Kidney epithelial cell (primary cell): ENCODE data around the gene HOXD10. TPM values are rescaled to one million over a fixed set of nuclear protein-coding genes. Genes with fewer than 3 reads are reported as not detected.

Source experiments
- DNase-seq: peaks from one replicate; pipeline ENCODE4 v3.0.0-alpha.2; 2010; ENCODE audit warnings: low read depth
- H3K27me3 ChIP-seq: 2 replicates; pipeline ENCODE4 v1.6.0; 2011; ENCODE audit warnings: low read length; ENCODE audit not compliant: control insufficient read depth, insufficient read depth
- H3K36me3 ChIP-seq: 2 replicates; pipeline ENCODE4 v1.5.1; 2011; ENCODE audit warnings: low read length; ENCODE audit not compliant: control insufficient read depth, insufficient read depth
- H3K4me3 ChIP-seq: 2 replicates; pipeline ENCODE4 v1.5.1; 2011; ENCODE audit warnings: low read depth, mild to moderate bottlenecking, control low read depth, low read length
- total RNA-seq: library from RNA; depleted of rRNA; stranded (reverse); fragments of >200 nt; gene quantifications from 2 replicates; pipeline ENCODE4 v1.2.3, GENCODE V29; 2015
- TF ChIP-seq, protein P1 (sequence below): IDR thresholded peaks from 2 replicates; pipeline ENCODE4 v1.5.1; 2011; ENCODE audit warnings: mild to moderate bottlenecking, moderate library complexity, low read length, control low read depth, inconsistent platforms; ENCODE audit not compliant: insufficient read depth, poor library complexity, severe bottlenecking

The HOXD10 gene
- total RNA-seq, 1 donor from 2014 or later: 5.6 TPM

DNA sequence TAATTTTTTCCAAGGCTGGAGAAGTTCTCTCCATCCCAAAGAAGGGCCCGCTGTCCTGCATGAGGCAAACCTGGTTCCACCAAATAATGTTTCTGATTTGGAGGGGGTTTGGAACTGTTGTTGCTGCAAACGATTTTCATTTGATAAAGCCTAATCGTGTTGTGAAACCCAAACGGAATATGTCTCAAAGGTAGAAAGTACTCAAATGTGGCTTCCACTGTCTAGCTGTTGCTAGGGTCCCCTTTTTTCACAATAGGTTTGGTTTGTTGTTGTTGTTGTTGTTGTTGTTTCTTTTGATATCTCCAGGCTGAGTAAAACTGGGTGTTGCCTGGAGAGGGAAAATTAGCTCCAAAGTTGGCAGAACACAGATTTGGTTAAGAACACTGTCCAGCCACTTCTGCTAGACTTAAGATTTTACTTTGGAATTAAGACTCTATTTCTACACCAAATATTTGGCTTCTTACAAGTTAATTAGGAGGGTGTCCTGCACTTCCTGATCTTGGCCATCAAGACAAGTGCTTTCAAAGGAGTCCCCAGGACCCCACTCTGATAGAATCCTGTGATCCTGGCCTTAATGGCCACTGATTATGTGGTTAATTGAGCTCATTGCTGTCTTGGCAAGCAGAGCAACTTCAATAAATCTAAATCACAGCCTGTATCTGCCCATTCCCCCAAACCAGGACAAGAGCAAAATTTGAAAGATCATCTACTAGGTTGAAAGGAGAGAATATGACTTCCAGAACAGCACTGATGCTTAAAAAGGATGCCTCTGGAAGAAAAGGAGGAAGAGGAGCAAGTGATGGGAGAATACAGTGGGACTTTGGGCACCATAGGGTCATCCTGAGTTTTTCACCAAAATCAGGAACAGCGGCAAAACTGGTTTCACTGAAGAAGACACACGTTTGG, 27.4 kb upstream of the HOXD10 start:
- peaks cover 97% of the 10 kb centered on the region for H3K27me3 ChIP-seq
- H3K4me3 ChIP-seq: no peak overlapping the region
- H3K36me3 ChIP-seq: no peaks in the 10 kb centered on the region
- TF ChIP-seq, protein P1, sequence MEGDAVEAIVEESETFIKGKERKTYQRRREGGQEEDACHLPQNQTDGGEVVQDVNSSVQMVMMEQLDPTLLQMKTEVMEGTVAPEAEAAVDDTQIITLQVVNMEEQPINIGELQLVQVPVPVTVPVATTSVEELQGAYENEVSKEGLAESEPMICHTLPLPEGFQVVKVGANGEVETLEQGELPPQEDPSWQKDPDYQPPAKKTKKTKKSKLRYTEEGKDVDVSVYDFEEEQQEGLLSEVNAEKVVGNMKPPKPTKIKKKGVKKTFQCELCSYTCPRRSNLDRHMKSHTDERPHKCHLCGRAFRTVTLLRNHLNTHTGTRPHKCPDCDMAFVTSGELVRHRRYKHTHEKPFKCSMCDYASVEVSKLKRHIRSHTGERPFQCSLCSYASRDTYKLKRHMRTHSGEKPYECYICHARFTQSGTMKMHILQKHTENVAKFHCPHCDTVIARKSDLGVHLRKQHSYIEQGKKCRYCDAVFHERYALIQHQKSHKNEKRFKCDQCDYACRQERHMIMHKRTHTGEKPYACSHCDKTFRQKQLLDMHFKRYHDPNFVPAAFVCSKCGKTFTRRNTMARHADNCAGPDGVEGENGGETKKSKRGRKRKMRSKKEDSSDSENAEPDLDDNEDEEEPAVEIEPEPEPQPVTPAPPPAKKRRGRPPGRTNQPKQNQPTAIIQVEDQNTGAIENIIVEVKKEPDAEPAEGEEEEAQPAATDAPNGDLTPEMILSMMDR: no peak
- DNase-seq: no peak

DNA sequence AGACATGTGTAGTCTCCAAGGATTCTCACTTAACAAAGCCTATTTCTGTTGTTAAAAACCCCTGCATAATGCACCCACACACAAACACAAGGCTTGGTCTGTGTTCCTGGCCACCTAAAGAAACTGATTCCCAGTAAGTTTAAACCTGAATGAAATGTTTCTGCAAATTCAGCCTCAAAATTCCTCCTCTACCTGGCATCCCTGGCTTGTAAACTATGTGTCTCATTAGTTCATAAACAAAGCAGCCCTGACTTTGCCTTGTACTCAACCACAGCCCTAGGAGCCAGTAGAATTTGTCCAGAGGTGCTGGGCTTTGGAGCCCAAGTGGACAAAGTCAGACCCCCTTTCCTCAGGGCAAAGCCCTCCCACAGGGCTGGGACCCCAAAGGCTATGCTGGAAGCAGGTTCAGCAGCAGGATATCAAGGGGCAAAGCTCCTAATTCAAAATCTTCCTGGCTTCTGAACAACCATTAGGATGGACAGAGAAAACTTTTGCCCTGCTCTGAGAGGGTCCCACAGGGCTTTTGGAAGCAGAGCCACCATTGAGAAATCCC, 26.7 kb upstream of the HOXD10 start:
- Histone ChIP-seq H3K36me3 (no peaks in the 10 kb centered on the region), H3K27me3 (peaks cover 96% of the 10 kb centered on the region), H3K4me3 (no peak overlapping the region)
- no peak for DNase-seq
- TF ChIP-seq, protein P1: no peak

DNA sequence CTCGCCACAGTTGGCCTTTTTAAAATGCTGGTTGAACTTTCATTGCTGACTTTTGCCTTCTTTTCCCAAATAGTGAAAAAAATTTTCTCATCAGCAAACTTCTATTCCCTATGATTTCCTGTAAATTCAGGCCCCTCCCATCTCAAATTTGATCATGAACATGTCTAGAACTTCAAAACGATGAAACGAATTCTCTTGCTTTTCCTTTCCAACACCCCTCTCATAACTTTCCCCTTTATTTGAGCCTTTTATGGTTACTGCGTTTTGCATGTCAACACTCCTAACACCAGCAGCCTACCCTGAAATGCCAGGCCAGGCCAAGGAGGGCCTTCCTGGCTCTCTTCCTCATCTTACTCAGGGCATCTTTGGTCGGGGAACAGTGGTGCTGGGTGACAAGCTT, 25.7 kb upstream of the HOXD10 start:
- peaks cover 92% of the 10 kb centered on the region for H3K27me3 ChIP-seq
- DNase-seq: no peak
- TF ChIP-seq, protein P1: no peak
- H3K36me3 ChIP-seq: no peaks in the 10 kb centered on the region
- H3K4me3 ChIP-seq: no peak overlapping the region

DNA sequence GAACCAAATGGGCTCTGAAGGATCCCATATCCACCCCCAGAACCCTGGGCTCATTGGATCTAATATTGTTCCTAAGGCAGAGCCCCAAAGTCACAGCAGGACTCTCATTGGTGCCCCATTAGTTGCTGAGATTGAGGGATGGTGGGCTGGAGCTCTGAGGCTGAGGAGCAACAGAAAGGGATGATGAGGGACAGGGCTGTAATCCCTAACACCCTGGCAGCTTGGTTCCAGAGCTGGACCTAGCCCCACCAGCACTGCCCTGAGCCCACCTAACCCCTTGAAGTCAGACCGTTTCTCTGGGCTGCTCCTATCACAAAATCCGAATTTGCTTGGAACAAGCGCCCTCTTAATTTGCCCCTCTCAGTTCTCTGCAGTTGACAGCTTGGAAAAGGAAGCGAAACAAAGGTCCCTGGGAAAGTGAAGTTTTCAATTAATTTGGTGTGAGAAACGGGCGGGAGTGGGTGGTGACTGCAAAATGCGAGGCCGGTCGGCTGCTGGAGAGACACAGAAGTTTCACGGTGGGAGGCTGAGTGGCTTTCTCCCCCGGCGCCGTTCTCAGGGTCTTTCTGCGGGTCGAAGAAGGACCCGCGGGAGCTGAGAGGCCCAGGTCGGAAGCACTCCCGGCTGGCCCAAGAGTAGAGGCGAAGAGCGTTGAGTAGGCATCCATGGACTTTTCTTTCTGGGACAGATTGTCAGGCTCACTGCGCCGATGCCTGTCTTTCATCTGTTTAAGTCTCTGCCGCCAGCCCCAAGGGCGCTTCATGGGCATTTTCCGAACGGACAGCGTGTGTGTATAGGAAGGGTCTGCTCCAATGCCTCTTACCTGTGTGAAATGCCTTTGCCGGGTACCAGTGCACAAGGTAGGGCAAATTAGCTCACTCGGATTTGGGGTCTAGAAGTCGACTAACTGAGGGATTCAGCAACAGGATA, 25.0 kb upstream of the HOXD10 start:
- TF ChIP-seq, protein P1: no peak
- no peak for DNase-seq
- Histone ChIP-seq H3K4me3 (no peak overlapping the region), H3K27me3 (peaks cover 89% of the 10 kb centered on the region), H3K36me3 (no peaks in the 10 kb centered on the region)

DNA sequence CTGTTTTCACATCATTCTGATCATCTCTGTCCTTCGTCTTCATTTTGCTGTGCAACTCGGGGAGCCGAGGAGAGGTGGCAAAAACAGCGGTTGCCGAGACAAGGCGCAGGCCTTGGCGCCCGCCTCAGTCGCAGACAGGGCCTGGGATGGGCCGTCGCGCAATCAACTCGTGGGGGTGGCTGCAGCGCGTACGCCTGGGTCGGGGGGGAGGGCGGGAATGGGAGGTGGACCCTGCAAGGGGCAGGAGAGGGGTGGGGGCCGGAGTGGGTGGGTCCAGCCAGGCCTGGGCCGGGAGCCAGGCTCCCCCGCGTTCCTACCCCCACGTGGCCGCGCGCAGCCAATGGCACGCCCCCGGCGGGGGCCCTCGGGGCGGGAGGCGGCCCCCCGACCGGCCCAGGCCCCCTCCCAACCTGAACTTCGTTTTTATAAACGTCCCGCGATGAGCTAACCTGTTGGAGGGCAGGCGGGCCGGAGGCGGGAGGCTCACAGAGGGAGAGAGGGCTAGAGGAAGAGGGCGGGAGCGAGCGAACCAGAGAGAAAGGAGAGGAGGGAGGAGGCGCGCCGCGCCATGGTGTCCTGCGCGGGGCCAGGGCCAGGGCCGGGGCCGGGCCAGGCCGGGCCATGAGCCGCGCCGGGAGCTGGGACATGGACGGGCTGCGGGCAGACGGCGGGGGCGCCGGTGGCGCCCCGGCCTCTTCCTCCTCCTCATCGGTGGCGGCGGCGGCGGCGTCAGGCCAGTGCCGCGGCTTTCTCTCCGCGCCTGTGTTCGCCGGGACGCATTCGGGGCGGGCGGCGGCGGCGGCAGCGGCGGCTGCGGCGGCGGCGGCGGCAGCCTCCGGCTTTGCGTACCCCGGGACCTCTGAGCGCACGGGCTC, 24.1 kb upstream of the HOXD10 start, which contains the start of gene HOXD13:
Gene HOXD13 (plus strand): TSS at position 452 of the 875 bp plus-strand sequence. CDS start 170 bp downstream, at position 622.
- Histone ChIP-seq H3K36me3 (no peaks in the 10 kb centered on the region), H3K27me3 (peaks cover 90% of the 10 kb centered on the region), H3K4me3 (no peak within 1 kb of the TSS)
- no peak for DNase-seq
- TF ChIP-seq, protein P1: no peak
